VCaP (cell line): Measurements from ENCODE around the gene SIM2.

ENCODE experiments used
- H3K27ac ChIP-seq: fragments of 450-650 bp; 2 replicates; pipeline ENCODE4 v1.5.1; 2017
- TF ChIP-seq, protein P1 (sequence below): fragments of 450-650 bp; conservative IDR thresholded peaks from 2 replicates; pipeline ENCODE4 v1.5.1; 2017; ENCODE audit warnings: mild to moderate bottlenecking, moderate library complexity

The SIM2 gene

DNA sequence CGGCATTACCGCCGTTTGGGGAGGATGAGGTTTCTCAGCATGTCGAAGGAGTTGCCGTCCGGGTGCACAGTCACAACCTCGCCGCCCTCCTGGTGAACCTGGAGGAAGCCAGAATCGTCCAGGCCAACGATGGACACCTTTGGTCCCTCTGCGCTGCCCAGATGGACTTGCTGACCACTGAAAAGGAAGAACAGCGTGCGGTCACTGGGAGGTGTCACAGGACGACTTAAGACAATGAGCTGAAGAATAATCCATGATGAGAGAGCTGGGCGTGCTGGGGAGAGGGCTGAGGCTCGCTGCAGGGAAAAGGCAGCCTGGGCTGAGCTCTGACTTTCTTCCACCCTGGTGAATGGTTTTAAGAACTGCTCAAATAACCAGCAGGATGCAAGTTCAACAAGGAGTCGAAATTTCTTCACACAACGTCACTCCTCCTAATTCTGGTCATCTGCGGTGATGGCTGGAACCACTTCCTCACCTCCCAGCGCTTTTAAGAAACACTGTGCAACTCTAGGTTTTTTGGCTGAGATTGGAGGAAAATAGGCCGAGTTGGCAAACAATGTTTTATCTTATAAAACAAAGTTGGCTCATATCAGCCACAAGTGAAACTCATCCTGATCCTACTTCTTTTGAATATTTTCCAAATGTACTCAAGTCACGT lies 55.5 kb downstream of the SIM2 start:
- H3K27ac ChIP-seq, result peak overlapping the region; percentile 80
- TF ChIP-seq, protein P1, sequence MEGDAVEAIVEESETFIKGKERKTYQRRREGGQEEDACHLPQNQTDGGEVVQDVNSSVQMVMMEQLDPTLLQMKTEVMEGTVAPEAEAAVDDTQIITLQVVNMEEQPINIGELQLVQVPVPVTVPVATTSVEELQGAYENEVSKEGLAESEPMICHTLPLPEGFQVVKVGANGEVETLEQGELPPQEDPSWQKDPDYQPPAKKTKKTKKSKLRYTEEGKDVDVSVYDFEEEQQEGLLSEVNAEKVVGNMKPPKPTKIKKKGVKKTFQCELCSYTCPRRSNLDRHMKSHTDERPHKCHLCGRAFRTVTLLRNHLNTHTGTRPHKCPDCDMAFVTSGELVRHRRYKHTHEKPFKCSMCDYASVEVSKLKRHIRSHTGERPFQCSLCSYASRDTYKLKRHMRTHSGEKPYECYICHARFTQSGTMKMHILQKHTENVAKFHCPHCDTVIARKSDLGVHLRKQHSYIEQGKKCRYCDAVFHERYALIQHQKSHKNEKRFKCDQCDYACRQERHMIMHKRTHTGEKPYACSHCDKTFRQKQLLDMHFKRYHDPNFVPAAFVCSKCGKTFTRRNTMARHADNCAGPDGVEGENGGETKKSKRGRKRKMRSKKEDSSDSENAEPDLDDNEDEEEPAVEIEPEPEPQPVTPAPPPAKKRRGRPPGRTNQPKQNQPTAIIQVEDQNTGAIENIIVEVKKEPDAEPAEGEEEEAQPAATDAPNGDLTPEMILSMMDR, result peak; percentile 44

- peak overlapping the region; percentile 80; the same call in 1 of the 2 replicates for H3K27ac ChIP-seq
- TF ChIP-seq, protein P1, result no peak
Observed at GRCh38 chr21:36756527-36756926, 57.6 kb downstream of the SIM2 start.

GRCh38 chr21:36757196-36757595 lies 58.3 kb downstream of the SIM2 start:
- no peak overlapping the region for H3K27ac ChIP-seq
- TF ChIP-seq, protein P1, result no peak; the same call in 1 of the 2 replicates

DNA sequence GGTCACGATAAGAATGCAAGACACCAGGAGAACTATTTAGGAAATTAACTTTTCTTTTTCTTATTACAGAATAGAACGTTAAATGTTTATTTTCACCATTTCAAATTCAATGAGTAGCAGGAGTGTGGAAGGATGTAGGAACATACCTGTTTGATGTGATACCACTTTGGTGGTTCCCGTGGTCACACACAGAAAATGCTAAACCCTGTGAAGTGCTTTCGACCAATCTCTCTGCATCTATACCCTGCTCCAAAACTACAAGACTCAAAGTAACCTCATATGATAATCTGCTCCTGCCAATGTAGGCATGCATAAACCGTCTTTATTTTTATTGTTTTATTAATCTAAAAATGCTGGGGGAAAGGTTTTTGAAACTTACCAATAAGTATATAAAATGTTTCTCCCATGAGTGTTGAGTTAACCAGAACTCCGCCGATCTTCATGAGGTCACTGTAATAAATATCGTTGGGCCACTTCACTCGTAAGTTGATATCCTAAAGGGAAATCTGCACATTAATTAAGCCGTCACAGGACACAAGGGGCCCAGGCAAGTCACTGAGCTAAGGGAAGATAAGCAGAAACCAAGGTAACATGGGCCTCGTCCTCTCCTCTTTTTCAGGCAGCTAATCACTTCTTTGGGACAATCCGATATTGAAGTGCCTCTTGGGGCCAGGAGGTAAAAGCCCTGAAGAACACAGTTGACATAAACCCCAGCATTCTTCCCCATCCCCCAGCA lies 60.6 kb downstream of the SIM2 start:
- H3K27ac ChIP-seq, result no peak overlapping the region
- TF ChIP-seq, protein P1, result no peak

DNA sequence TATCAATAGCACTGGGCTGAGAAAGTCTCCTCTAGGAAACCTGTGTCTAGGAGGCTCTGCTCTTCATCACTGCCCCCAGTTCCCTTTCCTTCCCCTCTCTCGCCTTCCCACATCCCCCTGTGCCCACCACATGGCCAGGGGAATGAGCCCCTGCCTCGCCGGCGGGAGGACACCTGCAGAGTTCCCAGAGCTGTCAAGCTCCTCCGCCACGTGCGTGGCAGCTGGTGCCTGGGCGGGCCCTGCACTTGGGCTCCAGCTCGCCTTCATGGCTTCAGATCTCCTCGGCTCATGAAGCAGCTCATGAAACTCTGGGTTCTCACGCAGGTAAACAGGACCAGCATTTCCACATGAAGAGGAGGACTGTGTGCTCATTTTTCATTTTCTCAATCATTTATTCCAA lies 62.8 kb downstream of the SIM2 start:
- TF ChIP-seq, protein P1, result no peak
- no peak overlapping the region for H3K27ac ChIP-seq

- TF ChIP-seq, protein P1, result no peak
- no peak overlapping the region for H3K27ac ChIP-seq
Observed at GRCh38 chr21:36762642-36763041, 63.7 kb downstream of the SIM2 start.

DNA sequence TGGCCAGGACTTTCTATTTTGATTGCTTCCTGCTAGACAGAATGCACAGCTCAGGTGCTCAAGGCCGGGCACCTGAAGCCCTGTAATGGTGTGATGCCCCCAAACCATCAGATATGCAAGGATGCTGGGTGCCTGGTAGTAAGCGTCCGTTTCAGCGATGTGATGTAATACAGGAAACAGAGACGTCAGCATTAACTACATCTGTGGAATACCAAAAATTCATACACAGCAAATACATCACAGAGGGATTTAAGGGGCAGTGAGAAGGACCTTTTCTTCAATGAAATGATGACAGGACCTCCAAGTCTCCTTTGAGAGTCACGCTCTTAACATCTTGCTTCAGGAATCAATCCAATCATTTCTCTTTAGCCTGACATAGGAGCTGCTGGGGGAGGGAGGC lies 64.4 kb downstream of the SIM2 start:
- no peak overlapping the region for H3K27ac ChIP-seq
- TF ChIP-seq, protein P1, result no peak
